C4-2B (cell line): ENCODE data around the gene SEC22C.

Experiments used
- H3K27ac ChIP-seq: fragments of 450-650 bp; 2 replicates; pipeline ENCODE4 v1.5.1; 2017
- ZFX ChIP-seq: fragments of 450-650 bp; IDR thresholded peaks from 2 replicates; pipeline ENCODE4 v1.6.1; 2017
- TF ChIP-seq, protein P1 (sequence below): fragments of 450-650 bp; conservative IDR thresholded peaks from 2 replicates; pipeline ENCODE4 v1.5.1; 2017; ENCODE audit warnings: mild to moderate bottlenecking

SEC22C gene

GRCh38 chr3:42505128-42505848, 76.5 kb downstream of the SEC22C start:
- TF ChIP-seq ZFX, result no peak
- TF ChIP-seq, protein P1, sequence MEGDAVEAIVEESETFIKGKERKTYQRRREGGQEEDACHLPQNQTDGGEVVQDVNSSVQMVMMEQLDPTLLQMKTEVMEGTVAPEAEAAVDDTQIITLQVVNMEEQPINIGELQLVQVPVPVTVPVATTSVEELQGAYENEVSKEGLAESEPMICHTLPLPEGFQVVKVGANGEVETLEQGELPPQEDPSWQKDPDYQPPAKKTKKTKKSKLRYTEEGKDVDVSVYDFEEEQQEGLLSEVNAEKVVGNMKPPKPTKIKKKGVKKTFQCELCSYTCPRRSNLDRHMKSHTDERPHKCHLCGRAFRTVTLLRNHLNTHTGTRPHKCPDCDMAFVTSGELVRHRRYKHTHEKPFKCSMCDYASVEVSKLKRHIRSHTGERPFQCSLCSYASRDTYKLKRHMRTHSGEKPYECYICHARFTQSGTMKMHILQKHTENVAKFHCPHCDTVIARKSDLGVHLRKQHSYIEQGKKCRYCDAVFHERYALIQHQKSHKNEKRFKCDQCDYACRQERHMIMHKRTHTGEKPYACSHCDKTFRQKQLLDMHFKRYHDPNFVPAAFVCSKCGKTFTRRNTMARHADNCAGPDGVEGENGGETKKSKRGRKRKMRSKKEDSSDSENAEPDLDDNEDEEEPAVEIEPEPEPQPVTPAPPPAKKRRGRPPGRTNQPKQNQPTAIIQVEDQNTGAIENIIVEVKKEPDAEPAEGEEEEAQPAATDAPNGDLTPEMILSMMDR, result no peak
- H3K27ac ChIP-seq, result no peak overlapping the region; the same call in 1 of the 2 replicates

- TF ChIP-seq ZFX, result no peak
- TF ChIP-seq, protein P1, result no peak
Observed at GRCh38 chr3:42504334-42505127, 77.2 kb downstream of the SEC22C start.

GRCh38 chr3:42503957-42504333, 77.8 kb downstream of the SEC22C start:
- TF ChIP-seq ZFX, result no peak
- TF ChIP-seq, protein P1, result no peak
- H3K27ac ChIP-seq, result no peak overlapping the region

More at GRCh38 chr3:42504334-42505127, 77.2 kb downstream of the SEC22C start:
- H3K27ac ChIP-seq, result no peak overlapping the region

- TF ChIP-seq, protein P1, result no peak
- TF ChIP-seq ZFX, result no peak
- H3K27ac ChIP-seq, result peak overlapping the region; percentile 66
Observed at GRCh38 chr3:42503251-42503924, 78.4 kb downstream of the SEC22C start.

GRCh38 chr3:42502429-42503250, 79.1 kb downstream of the SEC22C start, which contains the start of gene VIPR1:
TSS of gene VIPR1 (plus strand) at chr3:42502643. CDS start at chr3:42502736, 93 bp downstream.
- peak within 1 kb of the TSS; percentile 66 for H3K27ac ChIP-seq
- no peak for TF ChIP-seq ZFX
- TF ChIP-seq, protein P1, result no peak

- peak overlapping the region; percentile 66; the same call in 1 of the 2 replicates for H3K27ac ChIP-seq
- TF ChIP-seq, protein P1, result no peak
Observed at GRCh38 chr3:42501681-42502428, 79.9 kb downstream of the SEC22C start.
